Measurements from ENCODE around the gene STARD10. TPM values are rescaled to one million over a fixed set of nuclear protein-coding genes. Genes with fewer than 3 reads are reported as not detected.

The STARD10 gene
- total and polyA plus RNA-seq, 2 experiments from 2014 or later, result 16.6 to 20.5 TPM

- Histone ChIP-seq H3F3A (replicated peaks; ENCODE audit: low read depth) (no peaks in the 10 kb centered on the region), H3K36me3 (ENCODE audit: insufficient read depth) (no peaks in the 10 kb centered on the region), H3K4me1 (ENCODE audit: insufficient read depth) (no peaks in the 10 kb centered on the region; the same call in 1 of the 2 replicates), H4K20me1 (replicated peaks; ENCODE audit: insufficient read depth) (no peaks in the 10 kb centered on the region), H3K27ac (ENCODE audit: low read depth) (no peak overlapping the region), H2AFZ (no peak overlapping the region), H3K27me3 (ENCODE audit: insufficient read depth) (peaks cover 14% of the 10 kb centered on the region), H3K4me2 (no peak overlapping the region), H3K79me2 (replicated peaks; ENCODE audit: insufficient read depth) (no peaks in the 10 kb centered on the region), H3K9me2 (ENCODE audit: insufficient read depth) (no peaks in the 10 kb centered on the region), H3K4me3 (no peak overlapping the region)
- Mint-ChIP-seq H3K4me1 (peaks cover 13% of the 10 kb centered on the region), H3K27ac (no peak overlapping the region), H3K36me3 (ENCODE audit: low read depth) (no peaks in the 10 kb centered on the region; the same call in 2 of the 3 replicates), H3K9me3 (no peaks in the 10 kb centered on the region), H3K4me3 (no peak overlapping the region), H3K27me3 (ENCODE audit: insufficient read depth, low read depth, poor library complexity) (peaks cover 7% of the 10 kb centered on the region)
- TF ChIP-seq ETS1 (IDR thresholded peaks at IDR 0.05) (no peak), ZNF114 (CRISPR knock-in tag; IDR thresholded peaks at IDR 0.05) (no peak), CTCF (conservative IDR thresholded peaks at IDR 0.05; ENCODE audit: low read depth in 2 of 2) (no peak), EZH2phosphoT487 (IDR thresholded peaks at IDR 0.05; ENCODE audit: unreplicated experiment) (no peak), EZH2 (IDR thresholded peaks at IDR 0.05; ENCODE audit: low read depth, unreplicated experiment) (no peak), ZNF462 (CRISPR knock-in tag; IDR thresholded peaks at IDR 0.05) (no peak), JUNB (IDR thresholded peaks at IDR 0.05; ENCODE audit: unreplicated experiment) (no peak), ZNF331 (CRISPR knock-in tag; IDR thresholded peaks at IDR 0.05; ENCODE audit: low read depth) (no peak), NANOG (IDR thresholded peaks at IDR 0.05; ENCODE audit: borderline replicate concordance) (no peak)
- no peak for DNase-seq (ENCODE audit: low spot score)
- ATAC-seq, result no peak
These were observed 17.6 kb downstream of the STARD10 start for GRCh38 chr11:72776117-72776843.

Data from GM23338 (cell line).